Measurements from ENCODE around the gene CMPK1.

DNA sequence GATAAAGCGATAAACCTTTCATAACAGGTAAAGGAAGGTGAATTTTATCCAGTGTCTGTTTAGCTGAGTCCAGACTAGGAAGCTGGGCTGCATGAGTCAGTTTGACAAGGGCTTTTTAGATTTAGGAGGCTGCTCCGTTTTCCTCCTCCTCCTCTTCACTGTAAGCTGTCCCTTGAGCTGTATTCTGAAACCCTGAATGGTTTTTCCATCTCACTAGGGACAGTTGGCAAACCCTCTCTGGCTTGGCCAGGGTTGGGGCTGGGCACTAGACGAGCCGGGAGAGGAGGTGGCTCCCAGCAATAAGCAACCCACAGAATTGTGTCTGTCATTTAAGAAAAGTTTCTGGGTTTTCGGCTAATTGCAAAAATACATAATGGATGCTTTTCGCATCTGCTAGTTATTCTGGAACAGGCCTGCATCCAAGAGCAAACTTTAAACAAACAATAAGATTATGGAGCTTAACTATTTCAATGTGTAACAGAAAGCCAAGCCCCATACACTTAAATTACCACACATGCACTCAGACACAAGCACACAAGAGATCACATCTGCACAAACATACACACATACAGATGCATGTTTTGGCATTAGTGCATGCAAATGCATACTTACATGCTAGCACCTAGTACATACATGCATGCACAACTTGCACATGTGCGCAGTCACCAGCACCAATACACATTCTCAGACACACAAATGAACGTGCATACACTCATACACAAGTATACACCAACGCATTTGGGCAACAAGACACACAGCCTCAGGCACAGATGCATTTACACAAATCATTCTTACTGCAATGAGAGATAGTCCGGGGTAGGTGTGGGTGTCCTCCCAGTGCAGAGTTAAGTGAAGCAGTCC is 54.7 kb downstream of the CMPK1 start:
- TF ChIP-seq EZH2 (IDR thresholded peaks at IDR 0.05; ENCODE audit: insufficient read depth, poor library complexity, severe bottlenecking) (no peak), EZH2phosphoT487 (IDR thresholded peaks at IDR 0.05; ENCODE audit: insufficient read depth, low read depth) (no peak)
